ENCODE measurements around the gene OR6C2.

The OR6C2 gene

GRCh38 chr12:55492078-55492477, 48.2 kb downstream of the OR6C2 start, which contains the start of gene OR6C68:
Gene OR6C68 (plus strand): TSS chr12:55492378. CDS start chr12:55492378, 0 bp downstream.
- Histone ChIP-seq H3K27me3 (ENCODE audit: insufficient read depth, low read length) (no peaks in the 10 kb centered on the region), H3K36me3 (ENCODE audit: insufficient read depth, low read length) (no peaks in the 10 kb centered on the region), H2AFZ (ENCODE audit: low read length) (no peak within 1 kb of the TSS), H4K20me1 (ENCODE audit: insufficient read depth, low read length) (no peaks in the 10 kb centered on the region), H3K9me3 (ENCODE audit: low read length) (no peaks in the 10 kb centered on the region), H3K4me1 (ENCODE audit: insufficient read depth, low read length, severe bottlenecking) (no peaks in the 10 kb centered on the region), H3K4me3 (ENCODE audit: low read depth, low read length, poor library complexity, severe bottlenecking) (no peak within 1 kb of the TSS), H3K9ac (ENCODE audit: low read length) (no peak within 1 kb of the TSS), H3K79me2 (ENCODE audit: insufficient read depth, low read length) (no peaks in the 10 kb centered on the region), H3K27ac (ENCODE audit: low read depth, low read length, poor library complexity, severe bottlenecking) (no peak within 1 kb of the TSS), H3K4me2 (ENCODE audit: low read length) (no peak within 1 kb of the TSS), H3K9me2 (ENCODE audit: low read depth, low read length) (no peaks in the 10 kb centered on the region), H3F3A (ENCODE audit: insufficient read depth, low read length) (no peaks in the 10 kb centered on the region)
- no peak for TF ChIP-seq CTCF (IDR thresholded peaks at IDR 0.05; ENCODE audit: low read length)
- no peak for TF ChIP-seq EZH2 (IDR thresholded peaks at IDR 0.05; ENCODE audit: borderline replicate concordance, low read length)

- H3K4me1 ChIP-seq (ENCODE audit: insufficient read depth, low read length, severe bottlenecking), result no peaks in the 10 kb centered on the region
- no peak overlapping the region for H3K4me3 ChIP-seq (ENCODE audit: low read depth, low read length, poor library complexity, severe bottlenecking)
- no peaks in the 10 kb centered on the region for H4K20me1 ChIP-seq (ENCODE audit: insufficient read depth, low read length)
- H3K79me2 ChIP-seq (ENCODE audit: insufficient read depth, low read length), result no peaks in the 10 kb centered on the region
- no peaks in the 10 kb centered on the region for H3K27me3 ChIP-seq (ENCODE audit: insufficient read depth, low read length)
- H3F3A ChIP-seq (ENCODE audit: insufficient read depth, low read length), result no peaks in the 10 kb centered on the region
- no peaks in the 10 kb centered on the region for H3K9me3 ChIP-seq (ENCODE audit: low read length)
- H3K36me3 ChIP-seq (ENCODE audit: insufficient read depth, low read length), result no peaks in the 10 kb centered on the region
- H3K27ac ChIP-seq (ENCODE audit: low read depth, low read length, poor library complexity, severe bottlenecking), result no peak overlapping the region
- no peak overlapping the region for H2AFZ ChIP-seq (ENCODE audit: low read length)
- no peak overlapping the region for H3K9ac ChIP-seq (ENCODE audit: low read length)
- TF ChIP-seq CTCF (IDR thresholded peaks at IDR 0.05; ENCODE audit: low read length), result no peak
- no peak for TF ChIP-seq EZH2 (IDR thresholded peaks at IDR 0.05; ENCODE audit: borderline replicate concordance, low read length)
- no peaks in the 10 kb centered on the region for H3K9me2 ChIP-seq (ENCODE audit: low read depth, low read length)
- H3K4me2 ChIP-seq (ENCODE audit: low read length), result no peak overlapping the region
These were observed 51.6 kb downstream of the OR6C2 start for GRCh38 chr12:55495490-55495889.

GRCh38 chr12:55499231-55499630, 55.4 kb downstream of the OR6C2 start:
- Histone ChIP-seq H3K36me3 (ENCODE audit: insufficient read depth, low read length) (no peaks in the 10 kb centered on the region), H3K79me2 (ENCODE audit: insufficient read depth, low read length) (no peaks in the 10 kb centered on the region), H3K4me3 (ENCODE audit: low read depth, low read length, poor library complexity, severe bottlenecking) (no peak overlapping the region), H3K4me2 (ENCODE audit: low read length) (no peak overlapping the region), H3K4me1 (ENCODE audit: insufficient read depth, low read length, severe bottlenecking) (no peaks in the 10 kb centered on the region), H3K9me3 (ENCODE audit: low read length) (no peaks in the 10 kb centered on the region), H3F3A (ENCODE audit: insufficient read depth, low read length) (no peaks in the 10 kb centered on the region), H4K20me1 (ENCODE audit: insufficient read depth, low read length) (no peaks in the 10 kb centered on the region), H3K27ac (ENCODE audit: low read depth, low read length, poor library complexity, severe bottlenecking) (no peak overlapping the region), H3K9ac (ENCODE audit: low read length) (no peak overlapping the region), H3K9me2 (ENCODE audit: low read depth, low read length) (no peaks in the 10 kb centered on the region), H3K27me3 (ENCODE audit: insufficient read depth, low read length) (no peaks in the 10 kb centered on the region), H2AFZ (ENCODE audit: low read length) (no peak overlapping the region)
- TF ChIP-seq EZH2 (IDR thresholded peaks at IDR 0.05; ENCODE audit: borderline replicate concordance, low read length), result no peak
- no peak for TF ChIP-seq CTCF (IDR thresholded peaks at IDR 0.05; ENCODE audit: low read length)

Data from OCI-LY1 (cell line).